GM21529 (cell line): ENCODE data around the gene HOXA7.

Source experiments
- ATAC-seq: cut with Tn5 transposase; IDR thresholded peaks from one replicate; pipeline ENCODE4 v1.9.1; 2021; ENCODE audit not compliant: unreplicated experiment

The HOXA7 gene

GRCh38 chr7:27193335-27194001, 37.0 kb upstream of the HOXA7 start:
- no peak for ATAC-seq

- no peak for ATAC-seq
These were observed 36.3 kb upstream of the HOXA7 start for GRCh38 chr7:27192546-27193334.

GRCh38 chr7:27191833-27192545, 35.5 kb upstream of the HOXA7 start:
- ATAC-seq = no peak

- ATAC-seq = no peak
These were observed 34.8 kb upstream of the HOXA7 start for GRCh38 chr7:27191161-27191731.

- no peak for ATAC-seq
These were observed 33.7 kb upstream of the HOXA7 start for GRCh38 chr7:27189997-27190748.

- no peak for ATAC-seq
These were observed 33.0 kb upstream of the HOXA7 start for GRCh38 chr7:27189295-27189996.

GRCh38 chr7:27188386-27189294, 32.2 kb upstream of the HOXA7 start:
- ATAC-seq = no peak

- ATAC-seq = no peak
These were observed 31.3 kb upstream of the HOXA7 start for GRCh38 chr7:27187475-27188385.

GRCh38 chr7:27186668-27187474, 30.4 kb upstream of the HOXA7 start:
- no peak for ATAC-seq

- no peak for ATAC-seq
These were observed 29.6 kb upstream of the HOXA7 start for GRCh38 chr7:27185854-27186667.

- no peak for ATAC-seq
These were observed 28.8 kb upstream of the HOXA7 start, which contains the start of gene HOXA11 for GRCh38 chr7:27185013-27185853. Gene HOXA11 (minus strand): TSS chr7:27185232. CDS start chr7:27185144, 88 bp downstream.

- no peak for ATAC-seq
These were observed 28.0 kb upstream of the HOXA7 start for GRCh38 chr7:27184337-27185012.

- ATAC-seq = no peak
These were observed 27.3 kb upstream of the HOXA7 start for GRCh38 chr7:27183682-27184336.
